GM21619 (cell line): ENCODE measurements around the gene PTPRN2.
"Not testable (repeated sequence)": the region's sequence is repeated elsewhere in the genome, so short reads cannot be mapped to it uniquely, and the experiment has no call there.

Experiments
- ATAC-seq: cut with Tn5 transposase; IDR thresholded peaks from one replicate; pipeline ENCODE4 v1.9.1; 2021; ENCODE audit not compliant: unreplicated experiment

Gene PTPRN2

DNA sequence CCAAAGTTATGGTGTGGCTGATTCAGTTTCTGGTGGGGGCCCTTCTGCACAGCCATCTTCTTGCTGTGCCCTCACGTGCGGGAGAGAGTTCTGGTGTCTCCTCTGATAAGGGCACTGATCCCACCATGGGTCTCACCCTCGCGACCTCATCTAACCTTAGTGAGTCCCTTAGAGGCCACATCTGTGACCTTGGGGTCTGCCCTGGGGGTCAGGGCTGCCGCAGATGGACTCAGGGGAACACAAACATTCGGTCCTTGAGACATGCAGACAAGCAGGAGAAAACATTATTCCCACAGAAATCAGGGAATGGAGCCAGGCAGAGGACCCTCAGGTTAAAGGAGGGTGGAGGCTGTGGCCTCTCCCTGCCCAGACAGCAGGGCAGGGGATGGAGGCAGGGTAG lies 1072.9 kb downstream of the PTPRN2 start:
- no peak for ATAC-seq

GRCh38 chr7:157514306-157514705 lies 1073.3 kb downstream of the PTPRN2 start:
- ATAC-seq, result no peak

- ATAC-seq, result no peak
Observed at GRCh38 chr7:157513682-157514081, 1073.9 kb downstream of the PTPRN2 start.

GRCh38 chr7:157513162-157513621 lies 1074.4 kb downstream of the PTPRN2 start:
- no peak for ATAC-seq

DNA sequence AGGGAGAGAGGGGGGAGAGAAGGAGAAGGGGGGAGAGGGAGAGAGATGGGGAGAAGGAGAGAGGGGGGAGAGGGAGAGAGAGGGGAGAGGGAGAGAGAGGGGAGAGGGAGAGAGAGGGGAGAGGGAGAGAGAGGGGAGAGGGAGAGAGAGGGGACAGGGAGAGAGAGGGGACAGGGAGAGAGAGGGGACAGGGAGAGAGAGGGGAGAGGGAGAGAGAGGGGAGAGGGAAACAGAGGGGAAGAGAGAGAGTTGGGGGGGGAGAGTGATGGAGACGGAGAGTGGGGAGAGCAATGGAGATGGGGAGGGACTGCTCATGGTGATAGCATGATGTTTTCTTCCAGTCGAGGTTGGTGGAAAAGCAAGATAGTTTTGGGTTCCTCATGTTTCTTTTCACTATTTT lies 1078.4 kb downstream of the PTPRN2 start:
- ATAC-seq, result no peak

- no peak for ATAC-seq
Observed at GRCh38 chr7:157508477-157508881, 1079.1 kb downstream of the PTPRN2 start.

DNA sequence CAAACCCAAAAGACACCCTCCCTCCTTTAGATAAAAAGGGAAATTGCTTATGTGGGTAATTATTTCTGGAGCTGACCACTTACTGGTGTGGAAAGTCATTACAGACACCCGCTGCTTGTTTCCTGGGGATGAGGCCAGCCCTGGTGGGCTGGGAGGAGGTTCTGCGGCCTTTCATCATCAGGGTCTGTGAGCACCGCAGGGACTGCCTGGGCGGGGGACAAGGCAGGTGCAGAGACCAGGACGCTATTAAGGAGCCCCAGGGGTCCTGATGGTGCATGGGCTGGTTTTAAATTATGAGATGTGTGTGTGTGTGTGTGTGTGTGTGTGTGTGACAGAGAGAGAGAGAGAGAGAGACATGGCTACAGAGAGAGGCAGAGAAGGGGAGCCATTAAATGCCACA lies 1079.6 kb downstream of the PTPRN2 start:
- no peak for ATAC-seq

GRCh38 chr7:157506268-157506667 lies 1081.4 kb downstream of the PTPRN2 start:
- no peak for ATAC-seq

DNA sequence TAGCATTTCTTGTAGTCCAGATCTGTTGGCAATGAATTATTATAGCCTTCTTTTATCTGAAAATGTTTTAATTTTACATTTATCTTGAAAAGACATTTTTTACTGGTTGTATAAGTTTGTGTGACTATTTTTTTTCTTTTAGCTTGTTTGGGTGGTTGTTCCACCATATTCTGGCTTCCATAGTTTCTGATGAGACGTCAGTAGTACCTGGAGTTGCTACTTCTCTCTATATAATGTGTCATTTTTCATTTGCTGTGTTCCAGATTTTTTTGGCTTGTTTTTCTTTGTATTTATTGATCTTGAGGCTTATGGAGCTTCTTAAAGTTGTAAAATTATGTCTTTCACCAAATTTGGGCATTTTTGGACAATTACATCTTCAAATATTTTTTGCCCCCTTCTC lies 1082.0 kb downstream of the PTPRN2 start:
- ATAC-seq, result no peak

- ATAC-seq, result no peak
Observed at GRCh38 chr7:157503229-157503628, 1084.4 kb downstream of the PTPRN2 start.

GRCh38 chr7:157502701-157503111 lies 1084.9 kb downstream of the PTPRN2 start:
- ATAC-seq, result no peak

- no peak for ATAC-seq
Observed at GRCh38 chr7:157501581-157501980, 1086.0 kb downstream of the PTPRN2 start.

- ATAC-seq, result not testable (repeated sequence)
Observed at GRCh38 chr7:157500989-157501540, 1086.6 kb downstream of the PTPRN2 start.

DNA sequence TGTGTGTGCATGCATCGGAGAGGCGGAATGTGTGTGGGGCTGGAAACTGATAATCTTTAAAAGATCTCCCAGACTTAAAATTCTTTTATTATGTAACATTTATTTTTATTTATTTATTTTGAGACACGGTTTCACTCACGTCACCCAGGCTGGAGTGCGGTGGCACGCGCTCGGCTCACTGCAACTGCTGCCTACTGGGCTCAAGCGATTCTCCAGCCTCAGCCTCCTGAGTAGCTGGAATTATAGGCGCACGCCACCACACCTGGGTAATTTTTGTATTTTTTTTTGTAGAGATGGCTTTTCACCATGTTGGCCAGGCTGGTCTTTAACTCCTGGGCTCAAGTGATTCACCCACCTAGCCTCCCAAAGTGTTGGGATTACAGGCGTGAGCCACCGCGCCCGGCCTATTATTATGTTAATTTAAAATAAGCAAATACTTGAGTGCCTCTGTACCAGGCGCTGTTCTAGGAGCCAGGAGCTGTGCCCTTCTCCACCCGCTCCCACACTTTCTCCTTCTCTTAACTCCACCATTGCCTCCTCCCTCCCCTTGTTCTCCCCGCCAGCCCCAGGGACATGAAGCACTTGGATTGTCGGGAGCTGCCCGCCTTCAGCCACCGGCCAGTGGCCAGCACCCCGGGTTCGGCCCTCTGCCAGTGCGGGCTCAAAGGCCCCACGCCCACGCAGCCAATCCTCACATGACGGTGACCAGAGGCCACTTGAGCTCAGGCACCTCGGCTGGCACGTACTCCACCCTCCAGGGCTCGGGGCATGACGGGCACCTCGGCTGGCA lies 1087.3 kb downstream of the PTPRN2 start:
- no peak for ATAC-seq

DNA sequence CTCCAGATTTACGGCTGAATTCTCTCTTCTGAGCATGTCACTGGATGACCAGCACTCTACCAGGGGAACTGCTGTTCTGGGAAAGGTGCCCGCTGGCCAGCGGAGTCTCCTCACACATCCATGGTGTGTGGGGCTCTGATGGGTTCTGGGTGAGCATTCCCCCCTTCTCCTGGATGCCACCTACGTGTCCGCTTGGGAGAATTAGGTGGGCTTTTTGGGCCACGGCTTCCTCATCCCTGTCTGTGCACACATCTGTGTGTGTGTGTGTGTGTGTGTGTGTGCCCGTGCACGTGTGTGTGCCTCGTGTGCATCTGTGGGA lies 1087.8 kb downstream of the PTPRN2 start:
- no peak for ATAC-seq

GRCh38 chr7:157499121-157499834 lies 1088.3 kb downstream of the PTPRN2 start:
- ATAC-seq, result no peak

DNA sequence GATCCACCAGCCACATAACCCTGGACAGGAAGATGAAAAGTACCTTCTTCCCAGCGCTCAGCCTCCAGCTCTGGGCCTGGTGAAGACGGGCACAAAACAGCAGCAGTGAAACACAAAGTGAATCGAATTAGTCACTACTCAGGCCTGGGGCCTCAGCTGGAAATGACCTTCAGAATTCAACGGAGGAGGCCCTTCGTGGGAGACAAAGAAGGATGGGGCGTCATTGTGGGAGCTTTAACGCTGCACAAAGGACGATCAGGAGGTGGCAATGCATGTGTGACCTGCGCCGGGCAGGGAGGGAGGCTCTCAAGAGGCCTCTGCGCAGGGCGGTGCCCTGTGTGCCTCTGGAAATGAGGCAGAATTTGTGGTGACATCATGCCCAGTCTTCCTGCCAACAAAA lies 1089.0 kb downstream of the PTPRN2 start:
- ATAC-seq, result no peak

DNA sequence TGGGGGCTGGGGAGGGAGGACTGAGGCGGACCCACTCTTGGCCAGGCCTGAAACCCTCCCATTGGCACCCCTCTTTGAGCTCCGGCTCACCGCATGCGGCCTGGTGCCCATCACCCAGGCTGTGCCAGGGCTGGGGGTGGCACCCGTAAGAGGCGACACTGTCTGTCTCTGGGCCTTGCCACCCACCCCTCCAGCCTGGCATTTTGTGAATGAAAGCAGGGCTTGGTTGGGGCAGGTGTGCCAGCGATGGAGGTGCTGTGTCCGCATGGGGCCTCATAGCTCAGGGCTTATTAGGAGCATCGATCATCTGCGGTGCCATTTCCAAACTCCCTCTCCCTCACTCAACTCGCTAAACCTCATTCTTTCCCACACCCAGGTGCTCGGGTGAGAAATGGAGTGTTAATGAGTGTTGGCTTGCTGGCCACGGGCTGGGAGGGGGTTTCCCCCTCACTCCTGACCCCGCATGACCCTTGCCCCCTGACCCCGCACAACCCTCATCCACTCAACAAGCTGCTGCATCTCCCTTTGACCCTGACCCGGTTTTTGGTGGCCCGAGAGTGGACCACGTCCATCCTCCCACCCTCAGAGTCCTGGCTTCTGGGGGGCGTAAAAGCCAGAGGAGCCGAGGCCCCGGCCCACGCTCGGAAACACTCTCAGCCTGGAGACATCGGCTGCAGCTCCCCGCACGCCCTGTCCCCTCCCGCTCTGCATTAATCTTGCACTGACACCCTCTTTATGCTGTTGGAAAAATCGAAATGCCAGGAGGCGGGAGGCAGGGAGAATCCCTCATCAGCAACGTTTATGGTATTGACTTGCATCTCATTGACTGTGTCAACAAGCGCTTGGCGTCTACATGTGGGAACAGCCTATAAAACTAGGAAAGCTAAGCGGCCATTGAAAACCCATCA lies 1089.6 kb downstream of the PTPRN2 start:
- no peak for ATAC-seq

DNA sequence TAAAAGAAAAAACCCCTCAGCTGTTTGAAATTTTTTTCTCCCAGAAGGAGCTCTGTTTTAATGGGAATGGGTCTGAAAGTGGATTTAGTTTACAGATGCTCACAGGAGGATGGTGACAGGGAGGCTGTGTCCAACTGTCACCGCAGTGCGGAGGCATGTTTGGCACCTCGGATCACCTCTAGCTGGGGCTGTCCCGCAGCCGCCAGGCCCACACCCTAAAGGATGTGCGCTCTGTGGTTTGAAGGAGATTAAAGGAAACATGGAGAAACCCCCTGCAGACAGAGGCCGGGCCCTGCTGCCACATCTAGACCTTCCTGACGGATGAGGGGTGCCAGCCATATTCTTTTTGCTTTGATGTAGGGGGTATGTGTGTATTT lies 1090.3 kb downstream of the PTPRN2 start:
- ATAC-seq, result no peak

- ATAC-seq, result no peak
Observed at GRCh38 chr7:157496416-157497275, 1091.0 kb downstream of the PTPRN2 start.
